NCI-H345 treated with DMSO at 0.1 percent for 48 hours (cell line): ENCODE results near the gene RXRB.
A peak's percentile ranks its signal among the peaks of the same experiment; 100 is the strongest.
"Not testable (repeated sequence)": the region's sequence is repeated elsewhere in the genome, so short reads cannot be mapped to it uniquely, and the experiment has no call there.

Experiments
- DNase-seq: peaks from one replicate; lab custom pipeline; 2025; ENCODE audit not compliant: unreplicated experiment; lab: John Stamatoyannopoulos, UW

Gene RXRB

DNA sequence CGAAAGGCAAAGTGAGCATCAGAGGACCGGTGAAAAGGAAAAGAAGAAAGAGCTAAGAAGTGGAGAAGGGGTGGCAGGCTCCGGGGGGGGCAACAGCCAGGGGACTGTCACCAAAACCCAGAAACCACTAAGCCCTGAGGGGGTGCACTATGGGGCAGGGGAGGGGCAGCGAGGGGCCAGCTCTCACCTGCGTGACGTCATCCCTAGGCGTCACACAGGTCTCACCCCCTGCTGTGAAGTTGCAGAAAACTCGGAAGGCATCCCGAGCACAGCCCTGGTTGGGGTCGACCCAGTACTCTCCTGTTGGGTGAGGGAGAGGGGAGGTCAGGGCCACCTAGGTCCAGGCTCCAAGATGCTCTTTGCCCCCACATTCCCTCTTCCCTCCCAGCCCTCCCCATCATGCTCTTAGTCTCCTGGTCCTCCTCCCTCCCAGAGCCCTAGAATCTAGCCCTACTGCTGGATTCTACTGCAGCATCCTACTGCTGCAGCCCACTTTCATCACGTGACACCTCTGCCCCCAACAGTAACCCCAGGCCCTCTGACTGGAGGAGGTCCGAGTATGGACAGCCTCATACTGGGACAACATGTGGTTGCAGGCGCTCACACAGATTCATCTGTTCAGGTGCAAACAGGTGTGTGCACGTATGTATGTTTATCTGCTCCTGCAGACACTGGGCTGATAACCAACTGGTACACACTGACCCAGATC is 35.6 kb downstream of the RXRB start:
- DNase-seq: no peak

DNA sequence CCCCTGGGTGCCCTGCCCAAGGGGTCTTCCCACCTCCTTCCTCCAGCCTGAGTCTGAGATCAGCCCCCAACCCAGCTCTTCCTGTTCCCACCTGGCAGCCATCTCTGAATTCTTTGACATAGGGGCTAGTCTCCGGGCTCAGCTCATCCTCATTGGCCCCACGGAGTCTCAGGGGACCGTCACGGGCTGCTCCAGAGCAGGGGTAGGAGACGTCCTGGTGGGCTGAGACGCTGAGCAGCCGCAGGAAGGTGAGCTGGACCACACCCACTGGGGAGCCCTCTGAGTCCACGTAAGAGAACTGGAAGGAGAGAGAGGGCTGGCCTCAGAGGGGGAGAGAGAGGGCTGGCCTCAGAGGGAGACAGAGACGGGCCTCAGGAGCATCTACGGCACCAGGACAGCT is 36.3 kb downstream of the RXRB start:
- no peak for DNase-seq

GRCh38 chr6:33163540-33163939 is 36.9 kb downstream of the RXRB start:
- DNase-seq: no peak

DNA sequence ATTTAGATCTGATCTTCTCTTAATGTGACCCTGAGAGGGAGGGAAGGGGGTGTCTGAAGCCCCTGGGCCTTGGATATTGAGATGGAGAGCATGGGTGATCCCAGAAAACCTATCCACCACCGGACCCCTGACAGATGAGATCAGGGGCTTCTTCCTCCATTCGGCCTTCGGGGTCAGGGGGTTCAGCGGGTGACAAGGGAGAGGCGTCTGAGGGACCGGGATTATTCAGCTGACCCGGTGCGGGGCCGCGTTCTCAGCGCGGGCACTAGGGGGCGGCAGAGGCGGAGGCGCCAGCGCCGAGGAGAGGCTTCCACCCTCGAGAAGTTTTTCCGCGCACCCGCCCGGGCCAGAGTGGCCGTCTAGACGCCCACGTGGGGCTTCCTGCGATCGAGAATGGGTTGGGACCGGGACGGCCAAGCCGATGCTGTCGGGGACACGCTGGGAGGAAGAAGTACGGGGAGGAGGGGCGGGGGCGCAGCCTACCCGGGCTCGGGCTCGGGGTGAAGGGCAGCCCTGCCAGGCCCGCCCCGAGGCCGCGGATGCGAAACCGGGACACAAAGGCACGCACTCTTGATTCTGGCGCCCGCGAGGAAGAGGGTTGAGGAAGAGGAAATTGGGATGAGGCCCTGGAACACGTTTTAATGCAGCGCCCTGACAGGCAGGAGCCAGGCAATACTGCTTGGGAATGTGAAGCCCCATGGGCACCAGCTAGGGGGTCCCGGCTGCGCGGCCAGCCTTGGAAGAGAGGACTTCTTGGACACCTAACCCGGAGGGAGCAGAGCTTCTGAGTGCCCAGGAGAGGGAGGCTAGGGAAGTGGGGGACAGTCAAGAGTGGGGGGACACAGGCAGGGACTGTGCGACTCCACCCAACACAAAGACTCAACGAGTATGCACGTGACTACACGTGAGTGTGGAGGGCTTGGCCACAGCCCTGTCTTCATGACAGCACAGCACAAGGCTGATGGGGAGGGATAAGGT is 38.8 kb downstream of the RXRB start:
- peak; percentile 2 for DNase-seq

GRCh38 chr6:33160728-33161344 is 39.6 kb downstream of the RXRB start:
- no peak for DNase-seq

- no peak for DNase-seq
These were observed 40.4 kb downstream of the RXRB start for GRCh38 chr6:33160096-33160495.

DNA sequence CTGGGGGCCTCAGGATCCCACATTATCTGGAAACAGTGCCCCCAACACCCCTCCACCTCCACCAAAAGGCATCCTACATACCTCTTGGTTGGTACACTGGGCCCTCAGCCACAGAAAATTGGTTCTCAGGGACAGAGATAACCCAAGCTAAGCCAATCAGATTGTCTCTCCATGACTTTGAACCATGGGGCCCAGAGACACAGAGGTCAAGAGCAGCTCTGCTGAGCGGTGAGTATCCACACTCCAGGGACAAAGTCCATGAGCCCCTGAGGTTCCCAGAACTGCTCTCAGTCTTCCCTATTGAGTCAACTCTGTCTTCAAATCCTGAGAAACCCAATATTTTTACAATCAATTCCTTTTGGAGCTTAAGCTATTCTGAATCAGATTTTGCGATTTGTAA is 43.5 kb downstream of the RXRB start:
- DNase-seq: no peak

- DNase-seq: no peak
These were observed 43.9 kb downstream of the RXRB start for GRCh38 chr6:33156561-33156960.

- DNase-seq: no peak
These were observed 46.1 kb downstream of the RXRB start for GRCh38 chr6:33154349-33154748.

- DNase-seq: no peak
These were observed 49.4 kb downstream of the RXRB start for GRCh38 chr6:33151050-33151449.

DNA sequence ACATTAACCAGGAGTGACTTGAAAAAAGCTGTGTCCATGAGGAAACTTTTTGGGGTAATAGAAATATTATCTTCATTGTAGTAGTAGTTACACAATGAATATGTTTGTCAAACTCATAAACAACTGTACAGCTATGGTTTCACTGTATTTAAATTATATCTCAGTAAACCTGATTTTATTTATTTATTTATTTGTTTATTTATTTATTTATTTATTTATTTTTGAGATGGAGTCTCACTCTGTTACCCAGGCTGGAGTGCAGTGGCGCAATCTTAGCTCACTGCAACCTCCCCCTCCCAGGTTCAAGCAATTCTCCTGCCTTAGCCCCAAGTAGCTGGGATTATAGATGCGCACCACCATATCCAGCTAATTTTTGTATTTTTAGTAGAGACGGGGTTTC is 49.9 kb downstream of the RXRB start:
- DNase-seq: not testable (repeated sequence)

DNA sequence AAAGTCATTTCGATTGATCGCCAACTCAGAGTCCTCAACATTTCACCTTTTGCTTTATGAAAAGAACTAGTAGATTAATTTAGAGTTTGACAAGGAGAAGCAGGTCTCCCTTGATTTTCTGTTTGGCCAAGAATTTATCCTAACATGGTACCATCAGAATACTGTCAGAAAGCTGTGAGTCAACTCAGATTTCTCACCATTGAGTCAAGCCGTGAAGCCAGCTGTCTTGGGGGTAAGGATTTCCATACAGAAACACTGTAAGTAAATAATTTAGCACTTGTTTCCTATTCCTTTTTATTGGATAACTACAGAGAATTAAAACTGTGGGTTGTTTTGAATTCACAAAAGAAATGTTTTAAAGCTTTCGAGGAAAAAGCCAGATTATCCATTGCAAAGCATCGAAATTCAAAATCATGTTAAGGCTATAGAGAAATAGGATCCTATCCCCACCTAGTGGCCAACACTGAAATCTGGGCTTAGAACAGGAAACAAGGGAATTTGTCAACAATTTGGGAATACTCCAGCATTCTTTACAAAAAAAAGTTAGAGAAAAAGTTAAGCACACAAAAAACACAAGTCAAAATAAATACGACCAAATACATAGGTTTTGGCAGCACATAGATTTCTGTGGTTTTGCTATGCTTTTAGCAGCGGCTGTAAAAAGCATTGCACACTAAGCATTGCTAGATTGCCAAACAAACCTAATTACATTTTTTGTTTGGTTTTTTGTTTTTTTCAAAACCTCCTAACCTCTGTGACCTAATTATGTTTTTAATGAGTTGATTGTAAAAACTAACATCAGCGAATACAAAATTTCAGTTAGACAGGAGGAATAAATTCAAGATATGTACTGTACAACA is 52.4 kb downstream of the RXRB start:
- DNase-seq: peak; percentile 27

DNA sequence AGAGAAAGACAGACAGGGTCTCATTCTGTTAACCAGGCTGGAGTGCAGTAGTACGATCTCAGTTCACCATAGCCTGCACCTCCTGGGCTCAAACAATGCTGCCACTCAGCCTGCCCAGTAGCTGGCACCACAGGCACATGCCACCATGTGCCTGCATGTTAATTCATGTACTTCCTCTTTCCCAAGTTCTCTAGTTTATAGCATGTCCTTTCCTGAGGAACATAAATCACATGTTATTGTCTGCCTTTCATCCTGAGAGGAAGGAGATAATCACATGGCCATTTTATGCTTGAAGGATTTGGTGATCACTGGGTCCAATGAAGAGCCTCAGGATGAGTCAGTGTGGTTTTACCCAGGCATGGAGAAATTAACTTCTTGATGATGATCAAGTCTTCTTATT is 56.1 kb downstream of the RXRB start:
- DNase-seq: no peak
